GM12874 (cell line): ENCODE measurements around the gene AP1B1.

Experiments used
- TF ChIP-seq, protein P1 (sequence below): IDR thresholded peaks from 2 replicates; pipeline ENCODE4 v1.5.1; 2011; ENCODE audit warnings: low read depth, mild to moderate bottlenecking, control low read depth, low read length, moderate library complexity; ENCODE audit not compliant: insufficient read depth

Gene AP1B1

DNA sequence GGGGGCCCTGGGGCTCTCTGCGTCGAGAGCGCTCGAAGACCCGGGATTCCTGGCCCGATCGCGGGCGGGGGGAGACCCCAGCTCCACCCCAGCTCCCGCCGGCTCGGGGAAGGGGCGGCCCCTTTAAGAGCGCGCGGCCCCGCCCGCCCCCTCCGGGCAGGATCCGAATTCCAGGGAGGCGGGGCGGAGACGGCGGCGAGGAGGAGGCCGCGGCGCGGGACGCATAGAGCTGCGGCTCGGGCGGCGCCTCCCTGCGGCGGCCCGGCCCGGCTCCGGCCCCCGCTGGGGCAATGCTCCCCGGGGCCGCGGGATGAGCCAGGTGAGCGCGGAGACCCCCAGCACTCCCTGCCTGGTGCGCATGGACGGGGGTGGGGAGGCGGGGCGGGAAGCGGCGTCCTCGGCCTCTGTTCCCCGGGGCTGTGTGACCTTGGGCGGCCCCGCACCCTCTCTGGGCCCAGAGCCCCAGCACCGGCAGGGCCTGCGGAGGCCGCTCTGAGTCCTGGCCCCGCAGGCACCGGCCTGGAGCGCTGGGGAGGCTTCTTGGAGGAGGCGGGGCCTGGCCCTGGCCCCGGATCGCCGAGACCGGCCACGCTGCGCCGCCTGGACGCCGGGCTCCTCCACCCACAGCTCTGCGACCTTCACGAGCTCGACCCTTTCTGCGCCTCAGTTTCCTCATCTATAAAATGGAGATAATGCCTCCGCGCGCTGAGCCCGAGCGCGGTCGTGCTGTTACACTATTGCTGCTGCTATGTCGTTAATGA lies 81.4 kb downstream of the AP1B1 start:
- TF ChIP-seq, protein P1, sequence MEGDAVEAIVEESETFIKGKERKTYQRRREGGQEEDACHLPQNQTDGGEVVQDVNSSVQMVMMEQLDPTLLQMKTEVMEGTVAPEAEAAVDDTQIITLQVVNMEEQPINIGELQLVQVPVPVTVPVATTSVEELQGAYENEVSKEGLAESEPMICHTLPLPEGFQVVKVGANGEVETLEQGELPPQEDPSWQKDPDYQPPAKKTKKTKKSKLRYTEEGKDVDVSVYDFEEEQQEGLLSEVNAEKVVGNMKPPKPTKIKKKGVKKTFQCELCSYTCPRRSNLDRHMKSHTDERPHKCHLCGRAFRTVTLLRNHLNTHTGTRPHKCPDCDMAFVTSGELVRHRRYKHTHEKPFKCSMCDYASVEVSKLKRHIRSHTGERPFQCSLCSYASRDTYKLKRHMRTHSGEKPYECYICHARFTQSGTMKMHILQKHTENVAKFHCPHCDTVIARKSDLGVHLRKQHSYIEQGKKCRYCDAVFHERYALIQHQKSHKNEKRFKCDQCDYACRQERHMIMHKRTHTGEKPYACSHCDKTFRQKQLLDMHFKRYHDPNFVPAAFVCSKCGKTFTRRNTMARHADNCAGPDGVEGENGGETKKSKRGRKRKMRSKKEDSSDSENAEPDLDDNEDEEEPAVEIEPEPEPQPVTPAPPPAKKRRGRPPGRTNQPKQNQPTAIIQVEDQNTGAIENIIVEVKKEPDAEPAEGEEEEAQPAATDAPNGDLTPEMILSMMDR, result no peak

DNA sequence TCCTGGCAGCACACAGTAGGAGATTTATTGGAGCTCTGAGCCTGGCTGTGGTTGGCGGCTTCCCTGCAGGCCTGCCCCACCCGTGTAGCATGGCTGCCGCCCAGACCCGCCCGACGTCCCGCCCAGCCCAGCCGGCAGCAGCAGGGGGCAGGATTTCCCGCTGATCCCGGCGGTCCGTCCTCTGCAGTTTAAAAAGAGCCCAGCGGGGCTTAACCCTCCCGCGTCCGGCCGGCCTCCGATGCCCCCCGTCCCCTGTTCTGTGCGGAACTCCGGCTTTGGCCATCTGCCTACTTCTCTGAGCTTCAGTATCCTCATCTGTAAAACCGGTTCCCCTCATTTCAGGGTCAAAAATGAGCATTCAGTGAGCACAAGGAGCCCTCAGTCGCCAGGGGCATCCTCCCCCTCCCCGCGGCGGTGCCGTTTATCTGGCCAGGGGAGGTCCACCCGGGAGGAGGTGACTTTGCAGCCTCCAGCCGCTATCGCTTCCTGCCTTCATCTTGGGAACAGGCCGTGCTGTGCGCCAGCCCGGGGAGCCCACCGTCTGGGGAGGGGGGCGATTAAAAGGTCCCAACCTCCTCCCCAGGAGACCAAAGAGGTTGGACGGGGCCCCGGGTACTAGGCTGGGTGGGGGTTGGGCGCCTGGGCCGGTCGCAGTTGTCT lies 82.1 kb downstream of the AP1B1 start, which contains the start of gene GAS2L1:
Gene GAS2L1, plus strand, starts transcription at position 476 of the 660 bp plus-strand sequence. CDS start 1,456 bp downstream, outside the sequence.
- TF ChIP-seq, protein P1, result no peak

DNA sequence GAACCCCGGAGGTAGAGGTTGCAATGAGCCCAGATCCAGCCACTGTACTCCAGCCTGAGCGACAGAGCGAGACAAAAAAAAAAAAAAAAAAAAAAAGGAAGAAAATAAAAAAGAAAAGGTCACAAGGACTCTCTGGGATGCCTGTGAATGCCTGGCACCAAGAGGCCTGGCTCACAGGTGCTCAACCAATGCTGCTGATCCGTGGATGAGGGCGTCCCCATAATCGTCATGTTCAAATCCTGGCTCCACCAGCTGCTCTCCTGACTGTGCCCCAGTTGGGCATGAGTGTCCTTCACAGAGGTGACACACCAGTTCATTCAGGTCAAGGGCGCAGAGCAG lies 82.6 kb downstream of the AP1B1 start:
- TF ChIP-seq, protein P1, result no peak

DNA sequence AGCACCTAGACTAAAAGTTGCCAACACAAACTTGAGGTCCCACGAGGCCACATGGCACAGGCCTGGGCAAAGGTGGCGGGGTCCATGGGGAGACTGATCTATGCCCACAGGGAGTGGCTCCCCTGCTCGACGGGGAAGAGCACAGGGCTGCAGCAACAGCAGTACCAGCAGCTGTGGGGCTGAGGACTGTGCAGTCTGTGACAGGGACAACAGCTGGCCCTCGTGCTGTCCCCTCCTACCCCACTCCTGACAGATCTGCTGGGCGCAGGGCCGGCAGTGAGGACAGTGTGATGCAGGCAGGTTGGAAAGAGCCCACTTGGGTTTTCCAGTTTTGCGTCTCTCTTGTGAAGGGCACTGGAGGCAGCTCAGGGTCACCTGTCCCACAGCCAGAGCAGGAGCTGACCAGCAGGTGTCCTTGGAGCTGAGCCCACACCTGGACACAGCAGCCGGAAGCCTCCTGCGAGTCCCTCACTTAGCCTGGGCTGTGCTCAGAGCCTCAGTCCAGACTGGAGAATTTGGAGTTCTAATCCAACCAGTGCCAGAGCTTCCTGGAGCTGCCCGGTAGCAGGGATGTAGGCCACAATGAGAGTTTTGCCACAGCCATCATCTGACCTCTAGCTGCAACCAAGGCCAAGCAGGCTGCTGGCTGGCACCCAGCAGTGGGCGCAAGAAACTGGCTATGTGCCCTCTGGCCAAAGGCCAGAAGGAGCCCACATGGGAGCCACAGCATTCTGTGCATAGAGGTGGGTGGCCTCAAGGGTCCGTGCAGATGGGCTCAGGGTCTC lies 85.5 kb downstream of the AP1B1 start:
- TF ChIP-seq, protein P1, result no peak

DNA sequence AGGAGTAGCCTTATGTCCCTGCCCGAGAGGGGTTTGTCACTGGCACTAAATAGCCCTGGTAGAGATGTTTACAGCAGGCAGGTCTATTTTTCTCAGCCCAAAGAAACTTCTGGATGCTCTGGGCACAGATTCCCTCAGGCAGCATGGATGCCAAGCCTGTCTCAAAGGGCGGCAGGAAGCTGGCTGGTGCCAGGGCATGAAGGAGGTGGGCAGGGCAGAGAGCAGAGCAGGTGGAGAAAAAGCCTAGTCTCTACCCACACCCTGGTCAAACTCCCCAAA lies 86.0 kb downstream of the AP1B1 start:
- TF ChIP-seq, protein P1, result no peak

DNA sequence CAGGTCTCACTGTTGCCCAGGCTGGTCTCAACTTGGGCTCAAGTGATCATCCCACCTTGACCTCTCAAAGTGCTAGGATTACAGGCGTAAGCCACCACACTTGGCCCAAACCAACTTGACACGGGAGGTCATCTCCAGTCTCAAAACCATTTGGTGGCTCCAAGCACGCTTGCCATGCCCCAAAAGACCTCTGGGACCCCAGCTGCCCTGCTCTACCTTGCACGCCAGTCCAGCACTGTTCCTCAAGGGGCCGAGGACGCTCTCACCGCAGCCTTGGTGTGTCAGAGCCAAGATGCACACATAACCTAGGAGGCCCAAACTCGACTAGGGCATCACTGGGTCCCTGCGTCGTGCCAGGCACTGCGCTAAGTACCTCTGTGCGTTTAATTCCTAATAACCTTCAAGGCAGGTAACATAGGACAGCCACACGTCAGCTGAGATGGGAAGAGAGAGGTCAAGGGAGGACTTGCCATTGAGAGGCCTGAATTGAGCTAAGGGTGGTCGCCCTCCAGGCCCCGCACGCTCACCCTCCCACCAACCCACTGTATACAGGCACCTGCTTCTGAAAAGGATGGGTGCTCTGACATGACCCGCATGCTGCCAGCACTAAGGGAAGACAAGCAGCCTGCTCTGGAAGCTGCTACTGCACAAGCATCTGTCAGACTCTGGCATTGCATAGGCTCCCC lies 86.5 kb downstream of the AP1B1 start:
- TF ChIP-seq, protein P1, result no peak
